GM12878 (cell line): ENCODE measurements around the gene TAF11. TPM values are rescaled to one million over a fixed set of nuclear protein-coding genes. Genes with fewer than 3 reads are reported as not detected.

ENCODE experiments used
- ATAC-seq: fragments of 200-7000 bp; cut with Tn5 transposase; 3 replicates; pipeline ENCODE4 v1.9.1; 2020; ENCODE audit warnings: mild to moderate bottlenecking, moderate library complexity
- BruUV-seq: library from RNA; stranded (reverse); fragments of 400-500 nt; replicated peaks from 2 replicates; lab custom pipeline; 2021; lab: Mats Ljungman, UMichigan
- CTCF ChIA-PET: fragments of 300-600 bp; sonication (Branson Sonifier 250); formaldehyde crosslinking; extraction: SDS; loops from one replicate; lab custom pipeline; 2021; ENCODE audit warnings: inconsistent platforms; lab: Yijun Ruan, JAX
- POLR2A ChIA-PET: fragments of 350-600 bp; formaldehyde crosslinking; extraction: SDS; loops from one replicate; lab custom pipeline; 2021; ENCODE audit warnings: inconsistent platforms; lab: Charles Lee
- RAD21 ChIA-PET: fragments of 300-600 bp; sonication (Branson Sonifier 250); formaldehyde crosslinking; loops from one replicate; lab custom pipeline; 2023; ENCODE audit warnings: antibody characterized with exemption; ENCODE audit not compliant: unreplicated experiment; lab: Charles Lee
- SMC1A ChIA-PET: fragments of 300-600 bp; sonication (Branson Sonifier 250); formaldehyde crosslinking; loops from one replicate; lab custom pipeline; 2023; ENCODE audit not compliant: unreplicated experiment, uncharacterized antibody; lab: Charles Lee
- DNase-seq: peaks from one replicate; pipeline ENCODE4 v3.0.0-alpha.2; 2011; ENCODE audit warnings: low read depth, low spot score
- FAIRE-seq: peaks from 3 replicates; lab custom pipeline; 2011; peaks lifted over from hg19 to GRCh38; lab: Jason Lieb, UNC
- H2AFZ ChIP-seq: 2 replicates; pipeline ENCODE4 v1.6.0; 2011; ENCODE audit warnings: low read depth, low read length, control low read depth; ENCODE audit not compliant: control insufficient read depth
- H3K27ac ChIP-seq: 2 replicates; pipeline ENCODE4 v1.5.1; 2011; ENCODE audit warnings: control low read depth; ENCODE audit not compliant: control insufficient read depth, insufficient read depth
- H3K27me3 ChIP-seq, 2 experiments: replicated peaks in 1 of 2; 2 replicates each; pipeline versions ENCODE4 v1.6.0 to v1.6.1; 2011; ENCODE audit warnings: low read length in 1 of 2; ENCODE audit not compliant: control insufficient read depth in 2 of 2, insufficient read depth in 2 of 2
- H3K36me3 ChIP-seq, 2 experiments: 2 replicates each; pipeline ENCODE4 v1.5.1; 2011; ENCODE audit warnings: low read length in 1 of 2; ENCODE audit not compliant: control insufficient read depth in 2 of 2, insufficient read depth in 2 of 2
- H3K4me1 ChIP-seq: 2 replicates; pipeline ENCODE4 v1.6.1; 2011; ENCODE audit warnings: mild to moderate bottlenecking, low read length, moderate library complexity, mixed read lengths; ENCODE audit not compliant: control insufficient read depth, insufficient read depth
- H3K4me2 ChIP-seq: 2 replicates; pipeline ENCODE4 v1.6.0; 2011; ENCODE audit warnings: control low read depth; ENCODE audit not compliant: control insufficient read depth, insufficient read depth
- H3K4me3 ChIP-seq: fragments of 200-600 bp; sonication (generic); 2 replicates; pipeline ENCODE4 v1.5.1; 2016
- H3K79me2 ChIP-seq: 2 replicates; pipeline ENCODE4 v1.6.0; 2011; ENCODE audit warnings: low read length; ENCODE audit not compliant: control insufficient read depth, insufficient read depth
- H3K9ac ChIP-seq: 2 replicates; pipeline ENCODE4 v1.8.0; 2011; ENCODE audit warnings: low read length, control low read depth, mixed read lengths; ENCODE audit not compliant: control insufficient read depth, insufficient read depth
- H3K9me3 ChIP-seq: replicated peaks from 3 replicates; pipeline ENCODE4 v1.5.1; 2011; ENCODE audit warnings: mild to moderate bottlenecking, low read length; ENCODE audit not compliant: control insufficient read depth, insufficient read depth
- H4K20me1 ChIP-seq: 2 replicates; pipeline ENCODE4 v1.6.0; 2011; ENCODE audit not compliant: control insufficient read depth, insufficient read depth
- ATF7 ChIP-seq: fragments of 450-650 bp; IDR thresholded peaks from 2 replicates; pipeline ENCODE4 v1.6.1; 2016; ENCODE audit warnings: low read depth, mild to moderate bottlenecking
- ETV6 ChIP-seq, 2 experiments: fragments of 450-650 bp in 1 of 2; IDR thresholded peaks in 1 of 2; conservative IDR thresholded peaks in 1 of 2; 2 replicates each; pipeline ENCODE4 v1.6.1; 2014; ENCODE audit warnings: antibody characterized with exemption in 1 of 2, borderline replicate concordance in 1 of 2, low read depth in 1 of 2, mild to moderate bottlenecking in 1 of 2, moderate library complexity in 1 of 2
- FOXM1 ChIP-seq: IDR thresholded peaks from 2 replicates; pipeline ENCODE4 v1.6.1; 2012; ENCODE audit warnings: low read depth, mild to moderate bottlenecking, inconsistent platforms, low read length, moderate library complexity
- IKZF1 ChIP-seq: fragments of 450-650 bp; conservative IDR thresholded peaks from 2 replicates; pipeline ENCODE4 v1.6.1; 2017; ENCODE audit warnings: antibody characterized with exemption, mild to moderate bottlenecking
- IKZF2 ChIP-seq, 2 experiments: fragments of 450-650 bp; IDR thresholded peaks; 2 replicates each; pipeline ENCODE4 v1.6.1; 2017; ENCODE audit warnings: mild to moderate bottlenecking in 2 of 2, moderate library complexity in 2 of 2
- JUNB ChIP-seq: IDR thresholded peaks from 2 replicates; pipeline ENCODE4 v1.6.1; 2016; ENCODE audit warnings: antibody characterized with exemption, mild to moderate bottlenecking
- MYC ChIP-seq: IDR thresholded peaks from 2 replicates; pipeline ENCODE4 v1.6.1; 2011; ENCODE audit warnings: mild to moderate bottlenecking, low read length, moderate library complexity, inconsistent platforms; ENCODE audit not compliant: insufficient read depth, insufficient replicate concordance, insufficient read length, severe bottlenecking
- NFIC ChIP-seq: IDR thresholded peaks from 2 replicates; pipeline ENCODE4 v1.6.1; 2012; ENCODE audit warnings: low read depth, mild to moderate bottlenecking, inconsistent platforms, low read length, moderate library complexity
- RAD21 ChIP-seq: IDR thresholded peaks from 2 replicates; pipeline ENCODE4 v1.6.1; 2011; ENCODE audit warnings: mild to moderate bottlenecking, low read depth, low read length, moderate library complexity; ENCODE audit not compliant: insufficient read depth
- STAT3 ChIP-seq: IDR thresholded peaks from 2 replicates; pipeline ENCODE4 v1.6.1; 2011; ENCODE audit warnings: low read depth, low read length, improper control_type of control experiment
- TCF12 ChIP-seq: IDR thresholded peaks from 2 replicates; pipeline ENCODE4 v1.6.1; 2011; ENCODE audit warnings: low read depth, mild to moderate bottlenecking, low read length
- USF1 ChIP-seq: IDR thresholded peaks from 2 replicates; pipeline ENCODE4 v1.6.1; 2011; ENCODE audit warnings: borderline replicate concordance, low read depth, mild to moderate bottlenecking, moderate library complexity, mixed read lengths, low read length; ENCODE audit not compliant: insufficient read depth; ENCODE audit errors: extremely low read length
- ZNF274 ChIP-seq: IDR thresholded peaks from one replicate; pipeline ENCODE4 v1.8.0; 2011; ENCODE audit not compliant: insufficient read length, insufficient read depth
- WGBS: methylation state at CpG from one replicate; pipeline ENCODE4 v1.1.6; 2016; ENCODE audit warnings: low lambda C conversion rate; ENCODE audit not compliant: insufficient replicate concordance, insufficient coverage; ENCODE audit errors: missing lambda C conversion rate; 5-methylcytosine and 5-hydroxymethylcytosine counted together
- in situ Hi-C: fragments of 300-500 bp; cut with MboI; formaldehyde crosslinking; loops from 9 replicates; pipeline ENCODE4 v1.14.3; 2018; ENCODE audit warnings: mixed read lengths
- intact Hi-C: fragments of 100-400 bp; cut with micrococcal nuclease; formaldehyde crosslinking; loops from one replicate; pipeline ENCODE4 v1.14.2; 2022; ENCODE audit not compliant: unreplicated experiment
- polyA plus RNA-seq, 11 experiments: library from polyadenylated mRNA; depleted of rRNA in 4 of 11; unstranded in 6 of 11; stranded (reverse) in 5 of 11; fragments of >200 nt; fragmentation: Nextera tagmentation in 4 of 11; fragmentation: Illumina TruSeq in 1 of 11; extraction: Ambion mirVana in 4 of 11; extraction: Trizol in 1 of 11; gene quantifications; 1 replicate in 1 of 11; 2 replicates in 10 of 11; pipeline versions ENCODE4 v1.2.1 to v1.2.3, GENCODE V29; 2011 to 2016; ENCODE audit warnings: inconsistent platforms in 2 of 11, missing spikeins in 2 of 11, low read depth in 1 of 11
- total RNA-seq, 4 experiments: library from RNA; depleted of rRNA in 3 of 4; stranded (reverse); fragments of >200 nt in 3 of 4; fragmentation: Illumina TruSeq in 1 of 4; extraction: Trizol in 1 of 4; gene quantifications; 2 replicates each; pipeline versions ENCODE4 v1.2.1 to v1.2.3, GENCODE V29; 2013 to 2021
- TF ChIP-seq, protein P1 (sequence below): IDR thresholded peaks from 2 replicates; pipeline ENCODE4 v1.6.1; 2012; ENCODE audit warnings: low read depth, low read length, improper control_type of control experiment
- TF ChIP-seq, protein P2 (sequence below): fragments of 150-350 bp; IDR thresholded peaks from 2 replicates; pipeline ENCODE4 v1.6.1; 2016; ENCODE audit warnings: low read depth, low read length
- TF ChIP-seq, protein P3 (sequence below): fragments of 450-650 bp; IDR thresholded peaks from 2 replicates; pipeline ENCODE4 v1.6.1; 2017; ENCODE audit warnings: mild to moderate bottlenecking, moderate library complexity

TAF11 gene
- total and polyA plus RNA-seq, 10 of the 15 experiments (the other 5 are each of a cell fraction or from before 2014, with no cell fraction given), result 24.6 to 59.2 (median 32.0) TPM

DNA sequence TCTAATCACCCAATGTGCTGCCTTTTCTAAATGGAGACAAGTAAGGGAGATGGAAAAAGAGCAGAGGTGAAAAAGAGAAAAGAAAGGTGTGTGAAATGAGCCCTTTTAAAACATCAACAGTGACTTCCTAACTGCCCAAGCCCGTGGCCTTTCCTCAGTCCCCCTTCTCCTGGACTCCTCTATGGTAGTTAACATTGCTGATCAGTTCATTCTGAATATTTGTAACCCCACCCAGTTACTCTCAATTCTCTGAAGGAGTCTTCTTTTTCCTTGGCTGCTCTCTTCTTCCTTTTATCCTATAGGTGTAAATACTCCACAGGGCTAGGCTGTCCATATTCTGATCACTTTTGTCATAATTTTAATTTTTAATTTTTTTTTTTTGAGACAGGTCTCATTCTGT lies 27.1 kb downstream of the TAF11 start:
- Histone ChIP-seq H4K20me1 (no peaks in the 10 kb centered on the region), H3K4me3 (no peak overlapping the region), H3K27me3 (no peaks in the 10 kb centered on the region), H3K79me2 (no peaks in the 10 kb centered on the region), H3K4me2 (no peak overlapping the region), H3K27ac (no peak overlapping the region), H3K4me1 (no peaks in the 10 kb centered on the region), H3K9me3 (no peaks in the 10 kb centered on the region), H2AFZ (no peak overlapping the region), H3K9ac (no peak overlapping the region), H3K36me3 (peaks cover 15 to 24% of the 10 kb centered on the region in 2 experiments)
- no TSS peak for BruUV-seq
- ChIA-PET SMC1A (no interaction called here), CTCF (no interaction called here), RAD21 (no interaction called here), POLR2A (no interaction called here)
- ATAC-seq (no peak), FAIRE-seq (no peak), DNase-seq (no peak)
- 100% methylated on average over 1 of the region's 1 CpG for WGBS
- intact Hi-C loops (no loop called here), in situ Hi-C loops (no loop called here)
- TF ChIP-seq IKZF1 (no peak), IKZF2 (IDR thresholded peaks at IDR 0.05) (no peak), STAT3 (no peak), MYC (no peak), ATF7 (no peak), USF1 (no peak), JUNB (no peak), NFIC (no peak), ETV6 (conservative IDR thresholded peaks at IDR 0.05 in 1 of 2, IDR thresholded peaks at IDR 0.05 in 1 of 2; ENCODE audit: borderline replicate concordance in 1 of 2, low read depth in 1 of 2) (no peak), FOXM1 (no peak), RAD21 (no peak), TCF12 (no peak), ZNF274 (no peak)
- TF ChIP-seq, protein P1, sequence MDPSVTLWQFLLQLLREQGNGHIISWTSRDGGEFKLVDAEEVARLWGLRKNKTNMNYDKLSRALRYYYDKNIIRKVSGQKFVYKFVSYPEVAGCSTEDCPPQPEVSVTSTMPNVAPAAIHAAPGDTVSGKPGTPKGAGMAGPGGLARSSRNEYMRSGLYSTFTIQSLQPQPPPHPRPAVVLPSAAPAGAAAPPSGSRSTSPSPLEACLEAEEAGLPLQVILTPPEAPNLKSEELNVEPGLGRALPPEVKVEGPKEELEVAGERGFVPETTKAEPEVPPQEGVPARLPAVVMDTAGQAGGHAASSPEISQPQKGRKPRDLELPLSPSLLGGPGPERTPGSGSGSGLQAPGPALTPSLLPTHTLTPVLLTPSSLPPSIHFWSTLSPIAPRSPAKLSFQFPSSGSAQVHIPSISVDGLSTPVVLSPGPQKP, result no peak
- TF ChIP-seq, protein P2, sequence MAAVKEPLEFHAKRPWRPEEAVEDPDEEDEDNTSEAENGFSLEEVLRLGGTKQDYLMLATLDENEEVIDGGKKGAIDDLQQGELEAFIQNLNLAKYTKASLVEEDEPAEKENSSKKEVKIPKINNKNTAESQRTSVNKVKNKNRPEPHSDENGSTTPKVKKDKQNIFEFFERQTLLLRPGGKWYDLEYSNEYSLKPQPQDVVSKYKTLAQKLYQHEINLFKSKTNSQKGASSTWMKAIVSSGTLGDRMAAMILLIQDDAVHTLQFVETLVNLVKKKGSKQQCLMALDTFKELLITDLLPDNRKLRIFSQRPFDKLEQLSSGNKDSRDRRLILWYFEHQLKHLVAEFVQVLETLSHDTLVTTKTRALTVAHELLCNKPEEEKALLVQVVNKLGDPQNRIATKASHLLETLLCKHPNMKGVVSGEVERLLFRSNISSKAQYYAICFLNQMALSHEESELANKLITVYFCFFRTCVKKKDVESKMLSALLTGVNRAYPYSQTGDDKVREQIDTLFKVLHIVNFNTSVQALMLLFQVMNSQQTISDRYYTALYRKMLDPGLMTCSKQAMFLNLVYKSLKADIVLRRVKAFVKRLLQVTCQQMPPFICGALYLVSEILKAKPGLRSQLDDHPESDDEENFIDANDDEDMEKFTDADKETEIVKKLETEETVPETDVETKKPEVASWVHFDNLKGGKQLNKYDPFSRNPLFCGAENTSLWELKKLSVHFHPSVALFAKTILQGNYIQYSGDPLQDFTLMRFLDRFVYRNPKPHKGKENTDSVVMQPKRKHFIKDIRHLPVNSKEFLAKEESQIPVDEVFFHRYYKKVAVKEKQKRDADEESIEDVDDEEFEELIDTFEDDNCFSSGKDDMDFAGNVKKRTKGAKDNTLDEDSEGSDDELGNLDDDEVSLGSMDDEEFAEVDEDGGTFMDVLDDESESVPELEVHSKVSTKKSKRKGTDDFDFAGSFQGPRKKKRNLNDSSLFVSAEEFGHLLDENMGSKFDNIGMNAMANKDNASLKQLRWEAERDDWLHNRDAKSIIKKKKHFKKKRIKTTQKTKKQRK, result no peak
- TF ChIP-seq, protein P3, sequence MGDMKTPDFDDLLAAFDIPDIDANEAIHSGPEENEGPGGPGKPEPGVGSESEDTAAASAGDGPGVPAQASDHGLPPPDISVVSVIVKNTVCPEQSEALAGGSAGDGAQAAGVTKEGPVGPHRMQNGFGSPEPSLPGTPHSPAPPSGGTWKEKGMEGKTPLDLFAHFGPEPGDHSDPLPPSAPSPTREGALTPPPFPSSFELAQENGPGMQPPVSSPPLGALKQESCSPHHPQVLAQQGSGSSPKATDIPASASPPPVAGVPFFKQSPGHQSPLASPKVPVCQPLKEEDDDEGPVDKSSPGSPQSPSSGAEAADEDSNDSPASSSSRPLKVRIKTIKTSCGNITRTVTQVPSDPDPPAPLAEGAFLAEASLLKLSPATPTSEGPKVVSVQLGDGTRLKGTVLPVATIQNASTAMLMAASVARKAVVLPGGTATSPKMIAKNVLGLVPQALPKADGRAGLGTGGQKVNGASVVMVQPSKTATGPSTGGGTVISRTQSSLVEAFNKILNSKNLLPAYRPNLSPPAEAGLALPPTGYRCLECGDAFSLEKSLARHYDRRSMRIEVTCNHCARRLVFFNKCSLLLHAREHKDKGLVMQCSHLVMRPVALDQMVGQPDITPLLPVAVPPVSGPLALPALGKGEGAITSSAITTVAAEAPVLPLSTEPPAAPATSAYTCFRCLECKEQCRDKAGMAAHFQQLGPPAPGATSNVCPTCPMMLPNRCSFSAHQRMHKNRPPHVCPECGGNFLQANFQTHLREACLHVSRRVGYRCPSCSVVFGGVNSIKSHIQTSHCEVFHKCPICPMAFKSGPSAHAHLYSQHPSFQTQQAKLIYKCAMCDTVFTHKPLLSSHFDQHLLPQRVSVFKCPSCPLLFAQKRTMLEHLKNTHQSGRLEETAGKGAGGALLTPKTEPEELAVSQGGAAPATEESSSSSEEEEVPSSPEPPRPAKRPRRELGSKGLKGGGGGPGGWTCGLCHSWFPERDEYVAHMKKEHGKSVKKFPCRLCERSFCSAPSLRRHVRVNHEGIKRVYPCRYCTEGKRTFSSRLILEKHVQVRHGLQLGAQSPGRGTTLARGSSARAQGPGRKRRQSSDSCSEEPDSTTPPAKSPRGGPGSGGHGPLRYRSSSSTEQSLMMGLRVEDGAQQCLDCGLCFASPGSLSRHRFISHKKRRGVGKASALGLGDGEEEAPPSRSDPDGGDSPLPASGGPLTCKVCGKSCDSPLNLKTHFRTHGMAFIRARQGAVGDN, result no peak
